ENCODE data around the gene PANX3. TPM values are rescaled to one million over a fixed set of nuclear protein-coding genes. Genes with fewer than 3 reads are reported as not detected.

PANX3 gene
- total RNA-seq, 8 experiments from 2014 or later = 0.33 to 0.42 TPM; not detected in 6

DNA sequence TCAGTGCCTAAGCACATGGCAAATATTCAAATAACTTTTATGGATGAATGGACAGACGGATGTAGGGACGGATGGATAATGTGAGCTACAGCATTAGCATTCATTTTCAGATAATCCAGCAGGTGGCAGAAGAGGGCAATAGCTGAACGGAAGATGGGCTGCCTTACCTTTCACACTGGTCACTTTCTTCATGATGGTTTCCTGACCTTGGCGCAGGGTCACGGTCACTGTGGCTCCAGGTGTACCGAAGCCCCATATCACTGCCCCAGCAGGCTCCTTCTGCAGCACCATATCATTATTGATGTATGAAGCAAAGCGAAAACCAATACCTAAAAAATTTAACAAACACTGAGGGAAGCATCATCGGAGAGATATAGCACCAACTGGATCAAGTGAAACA lies 58.0 kb downstream of the PANX3 start:
- H3K27ac ChIP-seq = no peak overlapping the region
- ATAC-seq (replicated peaks in 6 of 8) = peak in 3 of 8 experiments; percentile 20 to 35 (median 28)
- WGBS, 10 experiments = 0 to 55% (median 23%) methylated on average over 2 to 8 of the region's 8 CpGs; no CpG with 5 or more reads in 1 of the 10 experiments
- H3K4me3 ChIP-seq = no peak overlapping the region
- H3K4me1 ChIP-seq (replicated peaks in 1 of 2) = peaks cover 5 to 6% of the 10 kb centered on the region in 2 donors
- in situ Hi-C loops (cut with MboI; ENCODE audit: low pct_unique_long_range_greater_than_20kb in 2 of 9, low sequenced_read_pairs in 9 of 9, unreplicated experiment in 9 of 9) = loop anchor here in 7 of 9 experiments (25.0 kb wide), 3 partner anchors 93 to 193 kb away; partner anchors contain the start of genes ESAM (in 6 of the 7), VSIG2 (in 6 of the 7) and ROBO3 (in 3 of the 7)

Other genes starting within 250 kb of the PANX3 start
- gene OR8B2, start 226.9 kb upstream of the PANX3 start, total RNA-seq = under 1 TPM in 1 of 8 experiments, not detected in 7; 0.66 TPM
- gene OR8B3, start 212.4 kb upstream of the PANX3 start, total RNA-seq = under 1 TPM in 2 of 8 experiments, not detected in 6; 0.09 to 0.33 TPM
- gene OR8B4, start 186.6 kb upstream of the PANX3 start, total RNA-seq = under 1 TPM in 1 of 8 experiments, not detected in 7; 0.38 TPM
- under 1 TPM in 5 of 8 experiments, not detected in 3; 0.04 to 0.76 (median 0.14) TPM for gene OR8B8, start 165.7 kb upstream of the PANX3 start, total RNA-seq
- gene OR8B12, start 67.8 kb upstream of the PANX3 start, total RNA-seq = 1 to 10 TPM in 1 of 8 experiments, under 1 TPM in 3, not detected in 4; 0.25 to 1.2 (median 0.40) TPM
- gene OR8A1, start 41.4 kb upstream of the PANX3 start, total RNA-seq = under 1 TPM in 5 of 8 experiments, not detected in 3; 0.04 to 0.66 (median 0.23) TPM
- gene TBRG1, start 11.4 kb downstream of the PANX3 start, total RNA-seq = 10 to 100 TPM; 16.8 to 49.6 (median 25.9) TPM
- gene SIAE, start 62.3 kb downstream of the PANX3 start, total RNA-seq = 10 to 100 TPM in 4 of 8 experiments, 1 to 10 TPM in 4; 3.2 to 78.6 (median 15.5) TPM
- gene SPA17, start 62.5 kb downstream of the PANX3 start, total RNA-seq = 10 to 100 TPM; 13.7 to 71.4 (median 20.1) TPM
- 10 to 100 TPM in 3 of 8 experiments, 1 to 10 TPM in 2, under 1 TPM in 3; 0.49 to 34.2 (median 2.6) TPM for gene NRGN, start 128.5 kb downstream of the PANX3 start, total RNA-seq
- 1 to 10 TPM in 2 of 8 experiments, under 1 TPM in 3, not detected in 3; 0.17 to 2.0 (median 0.90) TPM for gene VSIG2, start 140.8 kb downstream of the PANX3 start, total RNA-seq
- 1 to 10 TPM in 3 of 8 experiments, under 1 TPM in 5; 0.11 to 9.3 (median 0.67) TPM for gene ESAM, start 150.9 kb downstream of the PANX3 start, total RNA-seq
- 10 to 100 TPM in 7 of 8 experiments, 1 to 10 TPM in 1; 9.8 to 53.9 (median 14.8) TPM for gene MSANTD2, start 189.0 kb downstream of the PANX3 start, total RNA-seq

Measured in motor neuron (in vitro differentiated cells).